ENCODE results near the gene CD96.

CD96 gene

GRCh38 chr3:111666041-111666735 is 124.2 kb downstream of the CD96 start:
- TF ChIP-seq RAD21 (IDR thresholded peaks at IDR 0.05; ENCODE audit: low read depth) (no peak), CEBPB (IDR thresholded peaks at IDR 0.05) (no peak), CREB1 (IDR thresholded peaks at IDR 0.05; ENCODE audit: low read depth) (no peak), TCF12 (IDR thresholded peaks at IDR 0.05; ENCODE audit: low read depth) (no peak), TAF1 (IDR thresholded peaks at IDR 0.05; ENCODE audit: low read depth) (no peak), NFIC (IDR thresholded peaks at IDR 0.05) (no peak), USF1 (IDR thresholded peaks at IDR 0.05) (no peak), REST (IDR thresholded peaks at IDR 0.05; ENCODE audit: low read depth) (no peak), FOXM1 (IDR thresholded peaks at IDR 0.05; ENCODE audit: borderline replicate concordance, low read depth) (no peak), YY1 (IDR thresholded peaks at IDR 0.05; ENCODE audit: low read depth) (no peak), TEAD4 (IDR thresholded peaks at IDR 0.05) (no peak), EP300 (IDR thresholded peaks at IDR 0.05; ENCODE audit: borderline replicate concordance) (no peak), MAX (IDR thresholded peaks at IDR 0.05) (no peak), EGR1 (IDR thresholded peaks at IDR 0.05) (no peak), ZBTB7A (IDR thresholded peaks at IDR 0.05; ENCODE audit: low read depth) (no peak)

- TF ChIP-seq RAD21 (IDR thresholded peaks at IDR 0.05; ENCODE audit: low read depth) (no peak), TAF1 (IDR thresholded peaks at IDR 0.05; ENCODE audit: low read depth) (no peak), EP300 (IDR thresholded peaks at IDR 0.05; ENCODE audit: borderline replicate concordance) (no peak), REST (IDR thresholded peaks at IDR 0.05; ENCODE audit: low read depth) (no peak), EGR1 (IDR thresholded peaks at IDR 0.05) (no peak), YY1 (IDR thresholded peaks at IDR 0.05; ENCODE audit: low read depth) (no peak), CEBPB (IDR thresholded peaks at IDR 0.05) (no peak), FOXM1 (IDR thresholded peaks at IDR 0.05; ENCODE audit: borderline replicate concordance, low read depth) (no peak), USF1 (IDR thresholded peaks at IDR 0.05) (no peak), ZBTB7A (IDR thresholded peaks at IDR 0.05; ENCODE audit: low read depth) (no peak), TEAD4 (IDR thresholded peaks at IDR 0.05) (no peak), CREB1 (IDR thresholded peaks at IDR 0.05; ENCODE audit: low read depth) (no peak), MAX (IDR thresholded peaks at IDR 0.05) (no peak), NFIC (IDR thresholded peaks at IDR 0.05) (no peak), TCF12 (IDR thresholded peaks at IDR 0.05; ENCODE audit: low read depth) (no peak)
Observed at GRCh38 chr3:111667170-111667569, 125.2 kb downstream of the CD96 start.

GRCh38 chr3:111667621-111668239 is 125.7 kb downstream of the CD96 start:
- TF ChIP-seq TCF12 (IDR thresholded peaks at IDR 0.05; ENCODE audit: low read depth) = no peak
- no peak for TF ChIP-seq CREB1 (IDR thresholded peaks at IDR 0.05; ENCODE audit: low read depth)
- TF ChIP-seq EP300 (IDR thresholded peaks at IDR 0.05; ENCODE audit: borderline replicate concordance) = no peak
- TF ChIP-seq FOXM1 (IDR thresholded peaks at IDR 0.05; ENCODE audit: borderline replicate concordance, low read depth) = no peak
- TF ChIP-seq REST (IDR thresholded peaks at IDR 0.05; ENCODE audit: low read depth) = no peak

- TF ChIP-seq TCF12 (IDR thresholded peaks at IDR 0.05; ENCODE audit: low read depth) (no peak), CEBPB (IDR thresholded peaks at IDR 0.05) (no peak), TAF1 (IDR thresholded peaks at IDR 0.05; ENCODE audit: low read depth) (no peak), EP300 (IDR thresholded peaks at IDR 0.05; ENCODE audit: borderline replicate concordance) (no peak), TEAD4 (IDR thresholded peaks at IDR 0.05) (no peak), FOXM1 (IDR thresholded peaks at IDR 0.05; ENCODE audit: borderline replicate concordance, low read depth) (no peak), MAX (IDR thresholded peaks at IDR 0.05) (no peak), REST (IDR thresholded peaks at IDR 0.05; ENCODE audit: low read depth) (no peak), ZBTB7A (IDR thresholded peaks at IDR 0.05; ENCODE audit: low read depth) (no peak), YY1 (IDR thresholded peaks at IDR 0.05; ENCODE audit: low read depth) (no peak), CREB1 (IDR thresholded peaks at IDR 0.05; ENCODE audit: low read depth) (no peak), USF1 (IDR thresholded peaks at IDR 0.05) (no peak), RAD21 (IDR thresholded peaks at IDR 0.05; ENCODE audit: low read depth) (no peak), EGR1 (IDR thresholded peaks at IDR 0.05) (no peak), NFIC (IDR thresholded peaks at IDR 0.05) (no peak)
Observed at GRCh38 chr3:111668326-111668725, 126.3 kb downstream of the CD96 start.
